ENCODE results near the gene GRPEL1.

DNA sequence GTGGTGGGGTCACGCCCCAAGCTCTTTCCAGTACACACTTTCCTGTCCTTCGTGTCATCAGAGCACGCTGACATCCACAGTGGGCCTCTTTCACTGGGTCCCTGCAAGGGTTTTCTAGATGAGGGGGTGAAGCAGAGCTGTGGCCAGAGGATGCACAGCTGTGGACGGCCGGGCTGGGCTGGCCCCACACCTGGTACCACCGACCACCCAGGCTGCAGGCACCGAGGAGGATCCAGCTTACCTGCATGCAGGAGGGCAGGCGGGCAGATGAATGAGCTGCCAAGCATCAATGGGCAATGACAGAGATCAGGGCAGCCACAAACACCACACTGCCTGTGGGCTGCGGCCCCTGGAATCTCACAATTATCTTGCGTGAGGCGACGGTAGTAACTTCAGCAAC lies 9.5 kb upstream of the GRPEL1 start:
- TF ChIP-seq, protein P1, sequence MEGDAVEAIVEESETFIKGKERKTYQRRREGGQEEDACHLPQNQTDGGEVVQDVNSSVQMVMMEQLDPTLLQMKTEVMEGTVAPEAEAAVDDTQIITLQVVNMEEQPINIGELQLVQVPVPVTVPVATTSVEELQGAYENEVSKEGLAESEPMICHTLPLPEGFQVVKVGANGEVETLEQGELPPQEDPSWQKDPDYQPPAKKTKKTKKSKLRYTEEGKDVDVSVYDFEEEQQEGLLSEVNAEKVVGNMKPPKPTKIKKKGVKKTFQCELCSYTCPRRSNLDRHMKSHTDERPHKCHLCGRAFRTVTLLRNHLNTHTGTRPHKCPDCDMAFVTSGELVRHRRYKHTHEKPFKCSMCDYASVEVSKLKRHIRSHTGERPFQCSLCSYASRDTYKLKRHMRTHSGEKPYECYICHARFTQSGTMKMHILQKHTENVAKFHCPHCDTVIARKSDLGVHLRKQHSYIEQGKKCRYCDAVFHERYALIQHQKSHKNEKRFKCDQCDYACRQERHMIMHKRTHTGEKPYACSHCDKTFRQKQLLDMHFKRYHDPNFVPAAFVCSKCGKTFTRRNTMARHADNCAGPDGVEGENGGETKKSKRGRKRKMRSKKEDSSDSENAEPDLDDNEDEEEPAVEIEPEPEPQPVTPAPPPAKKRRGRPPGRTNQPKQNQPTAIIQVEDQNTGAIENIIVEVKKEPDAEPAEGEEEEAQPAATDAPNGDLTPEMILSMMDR (IDR thresholded peaks at IDR 0.05; ENCODE audit: insufficient read depth, low read length) = no peak
- no peak for TF ChIP-seq POLR2AphosphoS5 (IDR thresholded peaks at IDR 0.05; ENCODE audit: low read depth)

Measured in HL-60 (cell line).